Keratinocyte (primary cell): ENCODE results near the gene TCF20. TPM values are rescaled to one million over a fixed set of nuclear protein-coding genes. Genes with fewer than 3 reads are reported as not detected.

Source experiments
- DNase-seq: peaks from one replicate; pipeline ENCODE4 v3.0.0-alpha.2; 2011; ENCODE audit warnings: low read depth, missing footprints, low spot score
- FAIRE-seq: peaks from 2 replicates; lab custom pipeline; 2011; peaks lifted over from hg19 to GRCh38; lab: Jason Lieb, UNC
- H2AFZ ChIP-seq: 2 replicates; pipeline ENCODE4 v1.6.0; 2012; ENCODE audit warnings: low read length, control low read depth, inconsistent platforms; ENCODE audit not compliant: control insufficient read depth
- H3K27ac ChIP-seq: 2 replicates; pipeline ENCODE4 v1.5.1; 2011; ENCODE audit warnings: low read length; ENCODE audit not compliant: control insufficient read depth, insufficient read depth
- H3K27me3 ChIP-seq: 3 replicates; pipeline ENCODE4 v1.6.0; 2011; ENCODE audit warnings: low read length; ENCODE audit not compliant: control insufficient read depth, insufficient read depth; ENCODE audit errors: extremely low read depth
- H3K36me3 ChIP-seq, 2 experiments: 2 replicates in 1 of 2; 3 replicates in 1 of 2; pipeline ENCODE4 v1.5.1; 2011; ENCODE audit warnings: low read length in 2 of 2, mild to moderate bottlenecking in 1 of 2; ENCODE audit not compliant: control insufficient read depth in 2 of 2, insufficient read depth in 2 of 2; ENCODE audit errors: extremely low read depth in 1 of 2
- H3K4me1 ChIP-seq: 3 replicates; pipeline ENCODE4 v1.5.1; 2011; ENCODE audit warnings: low read length; ENCODE audit not compliant: control insufficient read depth, insufficient read depth; ENCODE audit errors: extremely low read depth
- H3K4me2 ChIP-seq: 3 replicates; pipeline ENCODE4 v1.6.0; 2011; ENCODE audit warnings: low read depth, low read length; ENCODE audit not compliant: control insufficient read depth, insufficient read depth; ENCODE audit errors: extremely low read depth
- H3K4me3 ChIP-seq, 3 experiments: fragments of 200-600 bp in 1 of 3; sonication (generic) in 1 of 3; 2 replicates in 2 of 3; 3 replicates in 1 of 3; pipeline ENCODE4 v1.5.1; 2011 to 2016; ENCODE audit warnings: low read length in 3 of 3, mild to moderate bottlenecking in 3 of 3, control low read depth in 2 of 3, inconsistent platforms in 1 of 3, low read depth in 1 of 3, mixed read lengths in 1 of 3, mixed run types in 1 of 3, moderate library complexity in 1 of 3; ENCODE audit not compliant: control insufficient read depth in 2 of 3, insufficient read depth in 2 of 3; ENCODE audit errors: extremely low read depth in 1 of 3
- H3K79me2 ChIP-seq: 2 replicates; pipeline ENCODE4 v1.6.0; 2012; ENCODE audit warnings: low read length; ENCODE audit not compliant: control insufficient read depth, insufficient read depth
- H3K9ac ChIP-seq: 3 replicates; pipeline ENCODE4 v1.6.0; 2011; ENCODE audit warnings: low read length; ENCODE audit not compliant: control insufficient read depth, insufficient read depth; ENCODE audit errors: extremely low read depth
- H3K9me1 ChIP-seq: 3 replicates; pipeline ENCODE4 v1.6.0; 2011; ENCODE audit warnings: low read length; ENCODE audit not compliant: control insufficient read depth, insufficient read depth; ENCODE audit errors: extremely low read depth
- H3K9me3 ChIP-seq: 2 replicates; pipeline ENCODE4 v1.5.1; 2012; ENCODE audit warnings: low read depth, low read length; ENCODE audit not compliant: control insufficient read depth
- H4K20me1 ChIP-seq: 3 replicates; pipeline ENCODE4 v1.6.0; 2011; ENCODE audit warnings: low read length; ENCODE audit not compliant: control insufficient read depth, insufficient read depth; ENCODE audit errors: extremely low read depth
- CTCF ChIP-seq, 3 experiments: IDR thresholded peaks in 1 of 3; conservative IDR thresholded peaks in 1 of 3; optimal IDR thresholded peaks in 1 of 3; 2 replicates in 2 of 3; 3 replicates in 1 of 3; pipeline versions ENCODE3 to v1.5.1; 2011; ENCODE audit warnings: low read length in 3 of 3, mild to moderate bottlenecking in 3 of 3, moderate library complexity in 2 of 3, control low read depth in 1 of 3, inconsistent platforms in 1 of 3; ENCODE audit not compliant: insufficient read depth in 2 of 3; ENCODE audit errors: extremely low read depth in 1 of 3
- EZH2 ChIP-seq: IDR thresholded peaks from one replicate; pipeline ENCODE4 v1.6.1; 2012; ENCODE audit warnings: inconsistent platforms, mild to moderate bottlenecking, low read length, moderate library complexity
- dilution Hi-C: fragments of 300-500 bp; cut with MboI; formaldehyde crosslinking; loops from one replicate; pipeline ENCODE4 v1.7.0; 2020; ENCODE audit warnings: low sequenced_read_pairs; ENCODE audit not compliant: extremely low pct_ligation_motif_present
- polyA plus RNA-seq, 5 experiments: library from polyadenylated mRNA; depleted of rRNA in 3 of 5; stranded (reverse) in 3 of 5; stranded (forward) in 1 of 5; unstranded in 1 of 5; fragments of >200 nt; gene quantifications; 1 replicate in 1 of 5; 2 replicates in 3 of 5; 3 replicates in 1 of 5; pipeline versions ENCODE4 v1.2.1 to v1.2.3, GENCODE V29; 2011 to 2012; ENCODE audit warnings: missing spikeins in 2 of 5, low read depth in 1 of 5, low replicate concordance in 1 of 5

The TCF20 gene
- polyA plus RNA-seq, 1 donor (not counting 4 experiments of a cell fraction or from before 2014, with no cell fraction given): 23.9 TPM

GRCh38 chr22:42300259-42301076, 30.0 kb upstream of the TCF20 start:
- peaks cover 22% of the 10 kb centered on the region for H3K4me1 ChIP-seq
- DNase-seq: peak; percentile 89
- peak overlapping the region; percentile 60 for H3K27ac ChIP-seq
- H3K9ac ChIP-seq: peak overlapping the region; percentile 17
- no peaks in the 10 kb centered on the region for H3K79me2 ChIP-seq
- no peaks in the 10 kb centered on the region for H4K20me1 ChIP-seq
- H3K9me3 ChIP-seq: no peaks in the 10 kb centered on the region
- peak overlapping the region in 1 of 3 experiments; percentile 47 for H3K4me3 ChIP-seq
- H2AFZ ChIP-seq: peak overlapping the region; percentile 79
- dilution Hi-C loops: no loop called here
- no peak for TF ChIP-seq EZH2
- no peak for TF ChIP-seq CTCF (optimal IDR thresholded peaks at IDR 0.05 in 1 of 3, IDR thresholded peaks at IDR 0.05 in 1 of 3, conservative IDR thresholded peaks at IDR 0.05 in 1 of 3; ENCODE audit: extremely low read depth in 1 of 3, insufficient read depth in 2 of 3, low read length in 3 of 3)
- H3K27me3 ChIP-seq: peaks cover 12% of the 10 kb centered on the region
- peak; percentile 98 for FAIRE-seq
- H3K4me2 ChIP-seq: peak overlapping the region; percentile 58
- no peaks in the 10 kb centered on the region for H3K9me1 ChIP-seq
- H3K36me3 ChIP-seq: no peaks in the 10 kb centered on the region

GRCh38 chr22:42299586-42300258, 29.3 kb upstream of the TCF20 start:
- Histone ChIP-seq H4K20me1 (no peaks in the 10 kb centered on the region), H3K27me3 (peaks cover 9% of the 10 kb centered on the region), H3K9me3 (no peaks in the 10 kb centered on the region), H3K4me2 (peak overlapping the region; percentile 58), H2AFZ (no peak overlapping the region), H3K27ac (peak overlapping the region; percentile 60), H3K36me3 (no peaks in the 10 kb centered on the region), H3K4me3 (peak overlapping the region in 1 of 3 experiments; percentile 47), H3K9me1 (no peaks in the 10 kb centered on the region), H3K9ac (peak overlapping the region; percentile 17), H3K4me1 (peaks cover 22% of the 10 kb centered on the region), H3K79me2 (no peaks in the 10 kb centered on the region)
- dilution Hi-C loops: no loop called here
- FAIRE-seq: no peak
- no peak for TF ChIP-seq CTCF (optimal IDR thresholded peaks at IDR 0.05 in 1 of 3, IDR thresholded peaks at IDR 0.05 in 1 of 3, conservative IDR thresholded peaks at IDR 0.05 in 1 of 3; ENCODE audit: extremely low read depth in 1 of 3, insufficient read depth in 2 of 3, low read length in 3 of 3)
- no peak for TF ChIP-seq EZH2
- no peak for DNase-seq
